GM21737 (cell line): Measurements from ENCODE around the gene TRAF2.

Experiments
- ATAC-seq: cut with Tn5 transposase; IDR thresholded peaks from one replicate; pipeline ENCODE4 v1.9.1; 2021; ENCODE audit warnings: mild to moderate bottlenecking, moderate library complexity; ENCODE audit not compliant: unreplicated experiment

The TRAF2 gene

GRCh38 chr9:136973618-136974617, 87.6 kb downstream of the TRAF2 start:
- ATAC-seq: no peak

GRCh38 chr9:136974817-136975535, 88.7 kb downstream of the TRAF2 start:
- ATAC-seq: no peak

GRCh38 chr9:136975644-136976043, 89.3 kb downstream of the TRAF2 start:
- ATAC-seq: no peak
